Upper lobe of right lung (tissue), 1 donor: ENCODE results near the gene KDR. TPM values are rescaled to one million over a fixed set of nuclear protein-coding genes. Genes with fewer than 3 reads are reported as not detected.

Experiments used
- ATAC-seq: fragments of 200-7000 bp; cut with Tn5 transposase; one replicate; pipeline ENCODE4 v1.9.1; 2020; ENCODE audit warnings: mild to moderate bottlenecking, moderate library complexity
- DNase-seq: peaks from one replicate; pipeline ENCODE4 v3.0.0-alpha.2; 2020
- H3K27ac ChIP-seq: fragments of 200-600 bp; one replicate; pipeline ENCODE4 v1.8.0; 2022
- H3K27me3 ChIP-seq: fragments of 200-600 bp; one replicate; pipeline ENCODE4 v1.8.0; 2022; ENCODE audit warnings: mild to moderate bottlenecking
- H3K36me3 ChIP-seq: fragments of 200-600 bp; one replicate; pipeline ENCODE4 v1.8.0; 2022
- H3K4me1 ChIP-seq: fragments of 200-600 bp; one replicate; pipeline ENCODE4 v1.8.0; 2022
- H3K4me3 ChIP-seq: fragments of 200-600 bp; one replicate; pipeline ENCODE4 v1.8.0; 2022; ENCODE audit warnings: mild to moderate bottlenecking
- H3K9me3 ChIP-seq: fragments of 200-600 bp; one replicate; pipeline ENCODE4 v1.8.0; 2022
- CTCF ChIP-seq: fragments of 200-600 bp; IDR thresholded peaks from one replicate; pipeline ENCODE4 v1.8.0; 2022; ENCODE audit warnings: antibody characterized with exemption
- intact Hi-C: fragments of 100-400 bp; cut with DNase I; formaldehyde crosslinking; loops from one replicate; pipeline ENCODE4 v1.11.0; 2022
- total RNA-seq: library from RNA; stranded (reverse); fragmentation: NEBNext Ultra II Directional; extraction: Animal tissue kit (Norgen Biotek cat#: 25700); gene quantifications from one replicate; pipeline ENCODE4 v1.2.1, GENCODE V29; 2021
- donor health status: DM: no; HTN: yes; CAD: no; lungs with severe emphysema.

KDR gene
- total RNA-seq, 1 donor from 2014 or later, result 48.6 TPM

- Histone ChIP-seq H3K36me3 (peaks cover 4% of the 10 kb centered on the region), H3K27me3 (no peaks in the 10 kb centered on the region), H3K4me3 (no peak overlapping the region), H3K9me3 (no peaks in the 10 kb centered on the region), H3K27ac (peak overlapping the region; percentile 67), H3K4me1 (peaks cover 4% of the 10 kb centered on the region)
- peak; percentile 60 for ATAC-seq
- intact Hi-C loops, result no loop called here
- no peak for TF ChIP-seq CTCF
- no peak for DNase-seq
These were observed 45.8 kb downstream of the KDR start for GRCh38 chr4:55079451-55080173.

GRCh38 chr4:55078987-55079386, 46.4 kb downstream of the KDR start:
- intact Hi-C loops, result no loop called here
- H3K27ac ChIP-seq, result peak overlapping the region; percentile 67
- H3K27me3 ChIP-seq, result no peaks in the 10 kb centered on the region
- no peak for DNase-seq
- H3K36me3 ChIP-seq, result peaks cover 4% of the 10 kb centered on the region
- H3K9me3 ChIP-seq, result no peaks in the 10 kb centered on the region
- H3K4me1 ChIP-seq, result peaks cover 4% of the 10 kb centered on the region
- no peak overlapping the region for H3K4me3 ChIP-seq
- TF ChIP-seq CTCF, result no peak
- ATAC-seq, result peak; percentile 46

GRCh38 chr4:55077577-55077976, 47.8 kb downstream of the KDR start:
- Histone ChIP-seq H3K4me1 (peaks cover 4% of the 10 kb centered on the region), H3K27ac (no peak overlapping the region), H3K9me3 (no peaks in the 10 kb centered on the region), H3K4me3 (no peak overlapping the region), H3K36me3 (peaks cover 4% of the 10 kb centered on the region), H3K27me3 (no peaks in the 10 kb centered on the region)
- TF ChIP-seq CTCF, result no peak
- ATAC-seq, result peak; percentile 29
- DNase-seq, result no peak
- intact Hi-C loops, result no loop called here

GRCh38 chr4:55075823-55076716, 49.3 kb downstream of the KDR start:
- Histone ChIP-seq H3K27me3 (no peaks in the 10 kb centered on the region), H3K4me3 (no peak overlapping the region), H3K27ac (no peak overlapping the region), H3K36me3 (no peaks in the 10 kb centered on the region), H3K4me1 (peaks cover 4% of the 10 kb centered on the region), H3K9me3 (no peaks in the 10 kb centered on the region)
- intact Hi-C loops, result no loop called here
- DNase-seq (no peak), ATAC-seq (no peak)
- no peak for TF ChIP-seq CTCF

- no peak for TF ChIP-seq CTCF
- no peaks in the 10 kb centered on the region for H3K36me3 ChIP-seq
- intact Hi-C loops, result no loop called here
- DNase-seq (no peak), ATAC-seq (no peak)
- no peaks in the 10 kb centered on the region for H3K9me3 ChIP-seq
- H3K4me1 ChIP-seq, result peaks cover 4% of the 10 kb centered on the region
- H3K4me3 ChIP-seq, result no peak overlapping the region
- H3K27ac ChIP-seq, result no peak overlapping the region
- no peaks in the 10 kb centered on the region for H3K27me3 ChIP-seq
These were observed 50.0 kb downstream of the KDR start for GRCh38 chr4:55075376-55075775.
